Mesenchymal stem cell (in vitro differentiated cells and primary cell): ENCODE measurements around the gene TUBB2A.
"Not testable (repeated sequence)": the region's sequence is repeated elsewhere in the genome, so short reads cannot be mapped to it uniquely, and the experiment has no call there.

Experiments
- DNase-seq: peaks from one replicate; pipeline ENCODE4 v3.0.0-alpha.2; 2013
- H2AFZ ChIP-seq: one replicate; pipeline ENCODE4 v1.6.1; 2013; ENCODE audit warnings: low read depth, mild to moderate bottlenecking, control low read depth, inconsistent platforms, low read length, moderate library complexity
- H2AK5ac ChIP-seq: 2 replicates; pipeline ENCODE4 v1.6.1; 2013; ENCODE audit warnings: low read length, moderate library complexity, mild to moderate bottlenecking, inconsistent platforms; ENCODE audit not compliant: severe bottlenecking
- H2BK120ac ChIP-seq: one replicate; pipeline ENCODE4 v1.6.1; 2013; ENCODE audit warnings: low read depth, mild to moderate bottlenecking, inconsistent platforms, low read length, moderate library complexity
- H2BK12ac ChIP-seq, 2 experiments: one replicate each; pipeline ENCODE4 v1.6.1; 2013; ENCODE audit warnings: inconsistent platforms in 2 of 2, low read length in 2 of 2, mild to moderate bottlenecking in 2 of 2, moderate library complexity in 2 of 2, control low read depth in 1 of 2
- H2BK15ac ChIP-seq: one replicate; pipeline ENCODE4 v1.6.1; 2013; ENCODE audit warnings: mild to moderate bottlenecking, low read depth, inconsistent platforms; ENCODE audit not compliant: poor library complexity, severe bottlenecking
- H2BK5ac ChIP-seq: 2 replicates; pipeline ENCODE4 v1.6.1; 2013; ENCODE audit warnings: low read depth, mild to moderate bottlenecking, low read length, control low read depth, inconsistent platforms; ENCODE audit not compliant: poor library complexity, severe bottlenecking
- H3K14ac ChIP-seq, 2 experiments: one replicate each; pipeline ENCODE4 v1.6.1; 2013; ENCODE audit warnings: inconsistent platforms in 2 of 2, low read length in 2 of 2, control low read depth in 1 of 2, mild to moderate bottlenecking in 1 of 2, moderate library complexity in 1 of 2
- H3K18ac ChIP-seq, 2 experiments: one replicate each; pipeline ENCODE4 v1.6.1; 2013; ENCODE audit warnings: inconsistent platforms in 2 of 2, low read length in 2 of 2, control low read depth in 1 of 2, low read depth in 1 of 2, mild to moderate bottlenecking in 1 of 2
- H3K23ac ChIP-seq, 2 experiments: one replicate each; pipeline ENCODE4 v1.6.1; 2013; ENCODE audit warnings: inconsistent platforms in 2 of 2, low read length in 2 of 2, mild to moderate bottlenecking in 2 of 2, moderate library complexity in 2 of 2, control low read depth in 1 of 2
- H3K27ac ChIP-seq: 2 replicates; pipeline ENCODE4 v1.5.1; 2013; ENCODE audit warnings: mild to moderate bottlenecking, moderate library complexity, low read length, control low read depth, inconsistent platforms; ENCODE audit not compliant: poor library complexity, severe bottlenecking
- H3K27me3 ChIP-seq, 2 experiments: 2 replicates each; pipeline versions ENCODE4 v1.6.1 to v1.7.0; 2013; ENCODE audit warnings: low read length in 2 of 2, mild to moderate bottlenecking in 2 of 2, moderate library complexity in 2 of 2, control low read depth in 1 of 2, inconsistent platforms in 1 of 2; ENCODE audit not compliant: control insufficient read depth in 1 of 2, insufficient read depth in 1 of 2
- H3K36me3 ChIP-seq, 2 experiments: 2 replicates each; pipeline versions ENCODE4 v1.6.1 to v1.7.0; 2013; ENCODE audit warnings: low read length in 2 of 2, control low read depth in 1 of 2, inconsistent platforms in 1 of 2, low read depth in 1 of 2, mild to moderate bottlenecking in 1 of 2; ENCODE audit not compliant: insufficient read depth in 2 of 2, control insufficient read depth in 1 of 2
- H3K4ac ChIP-seq, 2 experiments: one replicate each; pipeline ENCODE4 v1.6.1; 2013; ENCODE audit warnings: inconsistent platforms in 2 of 2, low read length in 2 of 2, mild to moderate bottlenecking in 2 of 2, moderate library complexity in 2 of 2, control low read depth in 1 of 2, low read depth in 1 of 2
- H3K4me1 ChIP-seq: 2 replicates; pipeline ENCODE4 v1.6.1; 2013; ENCODE audit warnings: low read depth, low read length, control low read depth; ENCODE audit not compliant: control insufficient read depth, insufficient read depth
- H3K4me2 ChIP-seq: 2 replicates; pipeline ENCODE4 v1.6.1; 2013; ENCODE audit warnings: low read length, mild to moderate bottlenecking, inconsistent platforms; ENCODE audit not compliant: poor library complexity, severe bottlenecking
- H3K4me3 ChIP-seq, 2 experiments: 2 replicates each; pipeline versions ENCODE4 v1.5.1 to v1.7.0; 2013; ENCODE audit warnings: low read length in 2 of 2, mild to moderate bottlenecking in 2 of 2, control low read depth in 1 of 2, low read depth in 1 of 2; ENCODE audit not compliant: insufficient read depth in 1 of 2
- H3K79me1 ChIP-seq: replicated peaks from 2 replicates; pipeline ENCODE4 v1.6.1; 2013; ENCODE audit warnings: mild to moderate bottlenecking, control low read depth, low read length, inconsistent platforms; ENCODE audit not compliant: poor library complexity, severe bottlenecking
- H3K9ac ChIP-seq: 2 replicates; pipeline ENCODE4 v1.7.0; 2013; ENCODE audit warnings: mild to moderate bottlenecking, low read length, moderate library complexity
- H3K9me3 ChIP-seq: 2 replicates; pipeline ENCODE4 v1.7.0; 2013; ENCODE audit warnings: mild to moderate bottlenecking, low read length; ENCODE audit not compliant: control insufficient read depth
- H4K8ac ChIP-seq: one replicate; pipeline ENCODE4 v1.6.1; 2013; ENCODE audit warnings: inconsistent platforms, mild to moderate bottlenecking, low read length, moderate library complexity
- H4K91ac ChIP-seq: one replicate; pipeline ENCODE4 v1.6.1; 2013; ENCODE audit warnings: mild to moderate bottlenecking, low read length, inconsistent platforms
- WGBS: methylation state at CpG from one replicate; pipeline ENCODE4 v1.1.7; 2013; ENCODE audit warnings: mixed read lengths; 5-methylcytosine and 5-hydroxymethylcytosine counted together

Gene TUBB2A

DNA sequence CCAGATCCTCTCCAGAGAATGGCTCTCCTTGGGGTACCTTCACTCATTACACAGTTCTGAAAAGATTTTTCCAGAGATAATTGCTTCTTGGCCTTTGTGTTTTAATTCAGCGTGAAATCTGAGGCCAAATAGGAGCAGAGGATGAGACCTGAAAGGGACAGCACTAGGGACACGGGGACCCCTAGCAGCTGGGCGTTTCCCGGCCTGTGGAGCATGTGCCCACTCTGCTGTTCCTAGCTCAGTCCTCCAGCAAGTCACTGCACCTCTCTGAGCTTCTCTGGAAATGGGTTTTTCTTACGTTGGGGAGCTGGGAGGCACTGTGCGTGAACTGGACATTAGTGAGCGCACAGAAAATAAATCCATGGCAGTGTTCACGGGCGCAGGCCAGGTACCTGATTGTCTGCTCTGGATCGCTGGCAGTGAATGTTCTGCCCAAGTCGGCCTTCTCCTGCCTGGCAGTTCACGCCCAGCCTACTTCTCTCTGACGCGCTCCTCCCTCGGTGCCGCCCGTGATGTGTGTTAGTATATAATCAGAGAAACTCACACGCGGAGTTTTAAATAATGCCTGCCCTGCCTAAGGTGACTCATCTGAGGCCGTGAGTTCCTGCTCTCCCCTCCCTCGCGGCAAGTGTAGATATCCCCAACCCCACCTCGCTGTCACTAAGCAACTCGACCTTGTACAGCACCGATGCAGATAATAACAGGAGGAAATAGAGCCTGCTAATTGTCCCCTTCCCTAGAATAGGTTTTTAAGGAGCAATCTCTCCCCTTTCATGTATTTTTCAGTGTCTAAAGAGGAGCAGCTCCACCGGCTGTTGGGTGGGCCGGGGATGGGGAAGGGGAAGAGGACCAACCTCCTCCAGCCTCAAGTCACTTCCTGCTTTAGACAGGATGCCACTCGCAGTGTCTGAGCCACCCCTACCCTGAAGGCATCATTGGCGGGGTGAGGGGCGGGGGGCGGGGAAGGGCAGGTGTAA lies 2.7 kb upstream of the TUBB2A start:
- Histone ChIP-seq H3K18ac (no peak overlapping the region), H3K23ac (no peak overlapping the region), H2BK120ac (no peak overlapping the region), H3K9me3 (no peaks in the 10 kb centered on the region), H2AK5ac (no peak overlapping the region), H3K4me2 (no peak overlapping the region), H2AFZ (no peak overlapping the region), H2BK15ac (no peak overlapping the region), H3K27me3 (no peaks in the 10 kb centered on the region), H3K4ac (peak overlapping the region in 1 of 2 experiments; percentile 13), H4K91ac (no peak overlapping the region), H3K27ac (no peak overlapping the region), H2BK12ac (no peak overlapping the region), H3K79me1 (peaks cover 8% of the 10 kb centered on the region), H4K8ac (no peak overlapping the region), H2BK5ac (no peak overlapping the region), H3K36me3 (peaks cover 9 to 12% of the 10 kb centered on the region in 2 experiments), H3K14ac (no peak overlapping the region), H3K9ac (no peak overlapping the region), H3K4me1 (peaks cover 13% of the 10 kb centered on the region), H3K4me3 (no peak overlapping the region)
- peak; percentile 84 for DNase-seq
- 38% methylated on average over 28 of the region's 31 CpGs for WGBS

DNA sequence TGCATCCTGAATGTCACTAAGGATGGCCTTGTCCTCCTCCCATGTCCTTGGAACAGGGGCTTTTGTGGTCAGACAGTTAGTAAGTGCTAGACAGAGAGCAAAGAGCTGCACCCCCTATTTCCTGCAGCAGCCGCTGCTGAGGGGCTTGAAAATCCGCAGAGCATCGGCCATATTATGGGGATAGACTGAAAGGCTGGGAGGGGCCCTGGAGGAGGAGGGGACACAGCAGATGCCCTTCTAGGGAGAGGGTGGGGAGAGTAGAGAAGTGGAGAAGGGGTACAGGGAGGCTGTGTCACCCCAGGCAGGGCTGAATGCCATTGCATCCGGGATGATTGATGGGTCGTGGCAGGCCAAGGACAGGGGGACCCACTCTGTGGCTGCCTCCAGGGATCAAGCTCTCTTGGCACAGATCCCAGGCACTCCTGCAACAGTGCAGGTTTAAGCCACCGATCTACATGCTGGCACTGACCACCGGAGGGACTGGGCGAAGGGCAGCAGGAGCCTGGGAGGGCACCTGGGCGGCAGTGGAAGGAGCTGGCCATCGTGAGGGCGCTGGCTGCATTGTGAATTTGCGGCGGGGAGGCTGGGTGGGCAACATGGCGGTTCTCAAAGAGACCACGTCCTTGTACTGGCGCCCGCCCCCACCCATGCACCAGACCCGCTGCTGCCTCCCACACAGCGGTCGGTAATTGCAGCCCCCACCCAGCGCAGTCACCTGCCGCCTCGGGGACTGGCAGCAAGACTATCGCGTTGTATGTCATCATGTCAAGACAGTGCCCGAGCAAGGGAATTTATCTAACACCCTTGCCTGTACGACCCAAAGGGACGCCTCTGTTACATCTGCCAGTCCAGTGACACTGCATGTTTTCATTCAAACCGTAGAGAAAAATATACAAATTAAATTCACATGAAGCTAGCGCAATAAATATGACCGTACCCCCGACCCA lies 887 bp downstream of the TUBB2A start:
- peak overlapping the region; percentile 49 to 89 for H3K14ac ChIP-seq
- peaks cover 10% of the 10 kb centered on the region for H3K79me1 ChIP-seq
- peak; percentile 29 for DNase-seq
- H2AK5ac ChIP-seq, H3K23ac ChIP-seq, H2AFZ ChIP-seq, H2BK12ac ChIP-seq, H2BK15ac ChIP-seq, H2BK120ac ChIP-seq, H3K27ac ChIP-seq, H3K27me3 ChIP-seq, H2BK5ac ChIP-seq, H4K8ac ChIP-seq, H4K91ac ChIP-seq, H3K9me3 ChIP-seq: not testable (repeated sequence)
- WGBS: 8% methylated on average over 27 of the region's 32 CpGs
- H3K18ac ChIP-seq: peak overlapping the region in 1 of 2 experiments; percentile 95
- H3K36me3 ChIP-seq: peaks cover 19 to 32% of the 10 kb centered on the region in 2 experiments
- peak overlapping the region; percentile 46 for H3K4me2 ChIP-seq
- H3K9ac ChIP-seq: peak overlapping the region; percentile 95
- peak overlapping the region in 1 of 2 experiments; percentile 85 for H3K4ac ChIP-seq
- H3K4me3 ChIP-seq: peak overlapping the region; percentile 90 to 95
- H3K4me1 ChIP-seq: peaks cover 11% of the 10 kb centered on the region

DNA sequence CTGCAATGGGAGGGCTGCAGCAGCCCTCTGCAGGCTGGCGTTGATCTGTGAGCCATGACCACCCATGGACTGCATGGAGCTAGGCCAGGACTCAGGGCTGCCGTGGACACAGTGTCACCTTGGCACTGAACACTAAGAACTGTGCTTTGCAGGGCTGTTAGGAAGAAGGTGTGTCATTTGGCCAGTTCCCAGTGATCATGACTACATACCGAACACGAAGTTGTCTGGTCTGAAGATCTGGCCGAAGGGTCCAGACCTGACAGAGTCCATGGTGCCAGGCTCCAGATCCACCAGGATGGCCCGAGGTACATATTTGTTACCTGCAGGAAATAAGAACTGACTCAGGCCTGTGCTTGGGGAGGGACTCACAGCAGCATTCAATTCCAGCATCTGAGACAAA lies 1.9 kb downstream of the TUBB2A start:
- not testable (repeated sequence) for H2AK5ac ChIP-seq, H2BK5ac ChIP-seq, DNase-seq, H3K27ac ChIP-seq, H3K23ac ChIP-seq, H2BK15ac ChIP-seq, H3K9ac ChIP-seq, H3K4me2 ChIP-seq, H2AFZ ChIP-seq, H3K27me3 ChIP-seq, H2BK120ac ChIP-seq, H3K4me3 ChIP-seq, H4K8ac ChIP-seq, H2BK12ac ChIP-seq, H3K14ac ChIP-seq, H3K18ac ChIP-seq, H3K4ac ChIP-seq, H3K9me3 ChIP-seq, H4K91ac ChIP-seq
- H3K4me1 ChIP-seq: peaks cover 10% of the 10 kb centered on the region
- WGBS: 85% methylated on average over 6 of the region's 6 CpGs
- H3K79me1 ChIP-seq: peaks cover 10% of the 10 kb centered on the region
- peaks cover 21 to 32% of the 10 kb centered on the region in 2 experiments for H3K36me3 ChIP-seq
